IMR-90 (cell line): Measurements from ENCODE around the gene NUDT3. TPM values are rescaled to one million over a fixed set of nuclear protein-coding genes. Genes with fewer than 3 reads are reported as not detected.

ENCODE experiments used
- ATAC-seq: fragments of 200-7000 bp; cut with Tn5 transposase; 2 replicates; pipeline ENCODE4 v1.9.1; 2020; ENCODE audit warnings: low read depth, mild to moderate bottlenecking, moderate library complexity
- BruUV-seq: library from RNA; stranded (reverse); fragments of 400-500 nt; replicated peaks from 2 replicates; lab custom pipeline; 2021; lab: Mats Ljungman, UMichigan
- CTCF ChIA-PET: fragments of 300-600 bp; formaldehyde crosslinking; extraction: SDS; loops from one replicate; lab custom pipeline; 2021; ENCODE audit warnings: antibody characterized with exemption; lab: Yijun Ruan, JAX
- POLR2A ChIA-PET: fragments of 300-600 bp; sonication (Branson Sonifier 250); formaldehyde crosslinking; loops from one replicate; lab custom pipeline; 2022; ENCODE audit warnings: antibody characterized with exemption; ENCODE audit not compliant: unreplicated experiment; lab: Charles Lee
- DNase-seq: peaks from one replicate; pipeline ENCODE4 v3.0.0; 2013
- H2AFZ ChIP-seq: replicated peaks from 2 replicates; pipeline ENCODE3; 2013; ENCODE audit warnings: low read length, mild to moderate bottlenecking; ENCODE audit not compliant: poor library complexity
- H2AK5ac ChIP-seq: 2 replicates; pipeline ENCODE4 v1.6.1; 2013; ENCODE audit warnings: low read depth, low read length, inconsistent platforms
- H2AK9ac ChIP-seq: replicated peaks from 2 replicates; pipeline ENCODE3; 2013; ENCODE audit warnings: mild to moderate bottlenecking, low read depth, low read length, moderate library complexity; ENCODE audit not compliant: poor library complexity
- H2BK120ac ChIP-seq: 2 replicates; pipeline ENCODE4 v1.6.1; 2013; ENCODE audit warnings: low read depth, low read length, inconsistent platforms
- H2BK15ac ChIP-seq: 3 replicates; pipeline ENCODE4 v1.6.1; 2013; ENCODE audit warnings: low read depth, low read length, inconsistent platforms
- H2BK20ac ChIP-seq: 2 replicates; pipeline ENCODE4 v1.6.1; 2013; ENCODE audit warnings: low read depth, mild to moderate bottlenecking, inconsistent platforms, low read length, moderate library complexity
- H2BK5ac ChIP-seq: 2 replicates; pipeline ENCODE4 v1.6.1; 2013; ENCODE audit warnings: mild to moderate bottlenecking, low read depth, low read length, inconsistent platforms; ENCODE audit not compliant: poor library complexity, severe bottlenecking
- H3K14ac ChIP-seq: replicated peaks from 2 replicates; pipeline ENCODE4 v1.6.1; 2013; ENCODE audit warnings: low read depth, low read length, inconsistent platforms
- H3K18ac ChIP-seq: 2 replicates; pipeline ENCODE4 v1.6.1; 2013; ENCODE audit warnings: low read depth, low read length, control low read depth
- H3K23ac ChIP-seq: 2 replicates; pipeline ENCODE4 v1.6.1; 2013; ENCODE audit warnings: low read depth, low read length, inconsistent platforms
- H3K27ac ChIP-seq: 2 replicates; pipeline ENCODE4 v1.5.1; 2013; ENCODE audit warnings: mild to moderate bottlenecking, control low read depth, low read length; ENCODE audit not compliant: insufficient read depth
- H3K27me3 ChIP-seq: 2 replicates; pipeline ENCODE4 v1.6.1; 2013; ENCODE audit warnings: low read length; ENCODE audit not compliant: control insufficient read depth, insufficient read depth
- H3K36me3 ChIP-seq: 2 replicates; pipeline ENCODE4 v1.6.1; 2013; ENCODE audit warnings: low read length, mixed read lengths; ENCODE audit not compliant: control insufficient read depth, insufficient read depth
- H3K4ac ChIP-seq: 2 replicates; pipeline ENCODE4 v1.6.1; 2013; ENCODE audit warnings: low read depth, low read length, inconsistent platforms
- H3K4me1 ChIP-seq: 2 replicates; pipeline ENCODE4 v1.6.1; 2013; ENCODE audit warnings: low read length, mixed read lengths; ENCODE audit not compliant: control insufficient read depth, insufficient read depth
- H3K4me2 ChIP-seq: 2 replicates; pipeline ENCODE4 v1.6.1; 2013; ENCODE audit warnings: low read depth, mild to moderate bottlenecking, control low read depth, low read length, moderate library complexity
- H3K4me3 ChIP-seq: 2 replicates; pipeline ENCODE4 v1.5.1; 2013; ENCODE audit warnings: low read depth, mild to moderate bottlenecking, control low read depth, low read length, moderate library complexity; ENCODE audit not compliant: insufficient read depth
- H3K56ac ChIP-seq: 2 replicates; pipeline ENCODE4 v1.6.1; 2013; ENCODE audit warnings: low read length, inconsistent platforms; ENCODE audit not compliant: insufficient read depth; ENCODE audit errors: extremely low read depth
- H3K79me1 ChIP-seq, 2 experiments: 2 replicates each; pipeline ENCODE4 v1.6.1; 2013; ENCODE audit warnings: low read length in 2 of 2, inconsistent platforms in 1 of 2, low read depth in 1 of 2
- H3K9ac ChIP-seq: 2 replicates; pipeline ENCODE4 v1.6.1; 2013; ENCODE audit warnings: low read depth, low read length, control low read depth
- H3K9me1 ChIP-seq: 2 replicates; pipeline ENCODE4 v1.6.1; 2013; ENCODE audit warnings: low read length, inconsistent platforms; ENCODE audit not compliant: insufficient read depth
- H3K9me3 ChIP-seq: 2 replicates; pipeline ENCODE4 v1.6.1; 2013; ENCODE audit warnings: low read length; ENCODE audit not compliant: control insufficient read depth, insufficient read depth
- H4K20me1 ChIP-seq: 2 replicates; pipeline ENCODE4 v1.6.1; 2013; ENCODE audit warnings: low read length, inconsistent platforms; ENCODE audit not compliant: insufficient read depth
- H4K5ac ChIP-seq: 2 replicates; pipeline ENCODE4 v1.6.1; 2013; ENCODE audit warnings: mild to moderate bottlenecking, low read depth, low read length, control low read depth
- H4K8ac ChIP-seq, 2 experiments: 2 replicates each; pipeline ENCODE4 v1.6.1; 2013; ENCODE audit warnings: low read depth in 2 of 2, low read length in 2 of 2, control low read depth in 1 of 2, inconsistent platforms in 1 of 2
- H4K91ac ChIP-seq: 2 replicates; pipeline ENCODE4 v1.6.1; 2013; ENCODE audit warnings: low read depth, low read length, inconsistent platforms; ENCODE audit not compliant: insufficient read depth
- BHLHE40 ChIP-seq: fragments of 150-350 bp; IDR thresholded peaks from 2 replicates; pipeline ENCODE4 v1.6.1; 2016; ENCODE audit warnings: mild to moderate bottlenecking, low read depth, low read length
- CEBPB ChIP-seq: IDR thresholded peaks from 2 replicates; pipeline ENCODE4 v1.6.1; 2012; ENCODE audit warnings: low read depth, low read length, improper control_type of control experiment
- FOS ChIP-seq: fragments of 150-350 bp; IDR thresholded peaks from 2 replicates; pipeline ENCODE4 v1.6.1; 2016; ENCODE audit warnings: low read depth, low read length
- MAFK ChIP-seq: IDR thresholded peaks from 2 replicates; pipeline ENCODE4 v1.6.1; 2012; ENCODE audit warnings: low read depth, low read length, improper control_type of control experiment
- MXI1 ChIP-seq: IDR thresholded peaks from 2 replicates; pipeline ENCODE4 v1.6.1; 2012; ENCODE audit warnings: low read depth, mild to moderate bottlenecking, low read length, moderate library complexity, borderline replicate concordance
- POLR2A ChIP-seq: IDR thresholded peaks from 2 replicates; pipeline ENCODE4 v1.6.1; 2012; ENCODE audit warnings: mild to moderate bottlenecking, low read depth, low read length
- RCOR1 ChIP-seq: IDR thresholded peaks from 2 replicates; pipeline ENCODE4 v1.6.1; 2012; ENCODE audit warnings: mild to moderate bottlenecking, low read length, improper control_type of control experiment; ENCODE audit not compliant: insufficient replicate concordance
- RFX5 ChIP-seq: IDR thresholded peaks from 2 replicates; pipeline ENCODE4 v1.8.0; 2012; ENCODE audit warnings: low read depth, mild to moderate bottlenecking, low read length, moderate library complexity
- SMC3 ChIP-seq: fragments of 150-350 bp; IDR thresholded peaks from 2 replicates; pipeline ENCODE4 v1.6.1; 2016; ENCODE audit warnings: low read depth, mild to moderate bottlenecking, antibody characterized with exemption, low read length, moderate library complexity
- WGBS, 2 experiments: methylation state at CpG; one replicate each; pipeline versions ENCODE4 v1.1.5 to v1.1.7; 2013; ENCODE audit warnings: missing lambda C conversion rate in 2 of 2; ENCODE audit not compliant: insufficient read length in 1 of 2; ENCODE audit errors: extremely low coverage in 2 of 2; 5-methylcytosine and 5-hydroxymethylcytosine counted together
- dilution Hi-C: fragments of 300-500 bp; cut with HindIII; formaldehyde crosslinking; loops from one replicate; pipeline ENCODE4 v1.14.3; 2018; ENCODE audit warnings: low sequenced_read_pairs; ENCODE audit not compliant: unreplicated experiment
- in situ Hi-C: fragments of 300-500 bp; cut with MboI; formaldehyde crosslinking; loops from 3 replicates; pipeline ENCODE4 v1.14.3; 2019; ENCODE audit warnings: low sequenced_read_pairs, inconsistent platforms, mixed read lengths
- intact Hi-C: fragments of 100-400 bp; cut with micrococcal nuclease; formaldehyde crosslinking; loops from 2 replicates; pipeline ENCODE4 v1.10.0; 2022
- polyA plus RNA-seq, 3 experiments: library from polyadenylated mRNA; depleted of rRNA; stranded (reverse); fragments of >200 nt; gene quantifications; 2 replicates each; pipeline ENCODE4 v1.2.3, GENCODE V29; 2012; ENCODE audit warnings: low replicate concordance in 1 of 3
- total RNA-seq: library from RNA; depleted of rRNA; stranded (reverse); fragments of >200 nt; gene quantifications from 2 replicates; pipeline ENCODE4 v1.2.3, GENCODE V29; 2012

NUDT3 gene
- total and polyA plus RNA-seq, 2 of the 4 experiments (the other 2 are of a cell fraction): 10.1 to 17.2 TPM

DNA sequence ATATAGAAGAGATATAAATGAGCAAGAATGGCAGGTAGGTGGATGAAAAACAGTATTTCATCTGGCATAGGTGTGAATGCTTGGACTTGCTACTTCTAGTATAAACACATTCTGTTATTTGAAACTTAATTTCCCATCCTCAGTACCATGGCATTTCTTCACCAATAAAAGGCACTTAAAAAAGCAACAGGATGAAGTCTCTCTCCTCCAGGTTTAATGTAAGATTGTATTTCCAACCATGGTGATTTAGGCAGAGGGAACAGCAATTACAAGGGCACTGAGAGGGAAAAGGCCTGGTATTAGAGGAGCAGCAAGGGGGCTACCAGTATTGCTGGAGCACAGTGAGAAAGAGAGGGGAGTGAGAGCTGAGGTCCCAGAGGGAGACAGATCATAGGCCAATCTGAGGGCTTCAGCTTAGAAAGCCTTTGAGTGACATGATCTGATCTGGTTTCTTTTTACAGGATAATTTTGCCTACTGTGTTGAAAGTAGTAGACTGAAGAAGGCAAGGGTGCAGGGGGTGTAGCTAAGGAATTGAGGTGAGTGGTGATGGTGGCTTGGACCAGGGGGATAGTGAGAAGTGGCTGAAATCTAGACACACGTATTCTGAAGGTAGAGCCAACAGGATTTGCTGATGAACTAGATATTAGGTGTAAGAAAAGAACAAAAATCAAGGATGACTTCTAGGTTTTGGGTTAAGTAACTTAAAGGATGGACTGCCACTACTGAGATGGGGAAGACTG, 75.9 kb downstream of the NUDT3 start:
- Histone ChIP-seq H3K27me3 (no peaks in the 10 kb centered on the region), H2AFZ (no peak overlapping the region), H3K4me3 (no peak overlapping the region), H2AK5ac (no peak overlapping the region), H3K9me3 (no peaks in the 10 kb centered on the region), H3K4ac (no peak overlapping the region), H2BK5ac (no peak overlapping the region), H4K91ac (no peak overlapping the region), H3K23ac (0 out of 2 replicates have a peak overlapping the region, but pooled peaks have one; percentile 27), H3K79me1 (peaks cover 27 to 67% of the 10 kb centered on the region in 2 experiments), H4K5ac (no peak overlapping the region), H3K4me1 (peaks cover 2% of the 10 kb centered on the region; the same call in 1 of the 2 replicates), H4K20me1 (peaks cover 8% of the 10 kb centered on the region), H3K4me2 (no peak overlapping the region), H2BK120ac (no peak overlapping the region), H4K8ac (no peak overlapping the region), H2AK9ac (no peak overlapping the region), H3K14ac (no peak overlapping the region), H3K27ac (no peak overlapping the region), H3K56ac (no peak overlapping the region), H3K18ac (no peak overlapping the region), H3K36me3 (no peaks in the 10 kb centered on the region), H3K9ac (no peak overlapping the region), H2BK20ac (no peak overlapping the region), H2BK15ac (no peak overlapping the region), H3K9me1 (peaks cover 9% of the 10 kb centered on the region)
- in situ Hi-C loops: no loop called here
- ChIA-PET POLR2A (no interaction called here), CTCF (interaction anchor here (0.6 kb wide), 1 partner anchor 30 kb away, joined by 6 read pairs; no protein-coding TSS in a partner anchor)
- BruUV-seq: no TSS peak
- dilution Hi-C loops: no loop called here
- no peak for DNase-seq
- 100% methylated on average over 1 of the region's 1 CpG; no CpG with 5 or more reads in 1 of the 2 experiments for WGBS, 2 experiments
- intact Hi-C loops: no loop called here
- no peak for TF ChIP-seq MAFK
- no peak for TF ChIP-seq BHLHE40
- no peak for TF ChIP-seq RFX5
- no peak for TF ChIP-seq RCOR1
- no peak for TF ChIP-seq CEBPB
- no peak for TF ChIP-seq MXI1
- no peak for TF ChIP-seq POLR2A
- no peak for TF ChIP-seq FOS
- no peak for TF ChIP-seq SMC3
- ATAC-seq: no peak
